Ecto neural progenitor cell (in vitro differentiated cells): ENCODE results near the gene GALNT4.

Experiments used
- DNase-seq: peaks from one replicate; pipeline ENCODE4 v3.0.0-alpha.2; 2018; ENCODE audit warnings: low spot score

The GALNT4 gene

GRCh38 chr12:89493670-89494302, 30.8 kb downstream of the GALNT4 start:
- no peak for DNase-seq

DNA sequence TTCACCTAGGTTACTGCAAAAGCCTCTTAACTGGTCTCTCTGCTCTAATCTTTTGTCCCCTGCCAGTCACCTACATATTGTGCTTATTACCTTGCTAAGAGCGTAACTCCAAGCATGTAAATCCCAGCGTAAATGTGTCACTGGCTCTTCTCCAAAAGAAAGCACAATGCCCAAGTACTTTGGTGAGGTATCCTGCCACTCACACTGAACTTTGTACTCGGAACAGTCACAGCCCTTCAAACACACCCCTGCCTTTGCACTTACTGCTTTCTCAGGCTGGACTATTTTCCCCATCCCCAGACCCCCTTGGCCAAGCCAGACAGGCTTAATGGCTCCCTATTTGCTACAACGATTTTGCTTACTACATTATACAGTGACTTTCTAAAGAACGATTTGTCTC, 31.7 kb downstream of the GALNT4 start:
- DNase-seq = no peak

DNA sequence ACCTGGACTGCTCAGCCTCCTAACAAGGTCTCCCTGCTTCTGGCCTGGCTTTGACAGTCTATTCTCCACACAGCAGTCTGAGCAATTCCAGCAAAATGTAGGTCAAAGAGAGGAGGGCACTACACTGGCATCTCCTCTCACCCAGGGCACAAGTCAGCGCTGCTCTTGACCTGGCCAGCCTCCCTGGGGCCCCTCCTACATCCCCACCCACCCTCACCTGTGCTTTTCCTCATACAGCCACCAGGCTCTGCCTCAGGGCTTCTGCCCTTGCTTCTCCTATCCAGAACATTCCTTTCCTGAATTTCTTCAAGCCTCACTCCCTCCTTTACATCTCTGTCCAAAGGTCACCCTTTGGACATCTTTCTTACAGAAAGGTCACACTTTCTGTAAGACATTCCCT, 33.7 kb downstream of the GALNT4 start:
- DNase-seq = no peak

DNA sequence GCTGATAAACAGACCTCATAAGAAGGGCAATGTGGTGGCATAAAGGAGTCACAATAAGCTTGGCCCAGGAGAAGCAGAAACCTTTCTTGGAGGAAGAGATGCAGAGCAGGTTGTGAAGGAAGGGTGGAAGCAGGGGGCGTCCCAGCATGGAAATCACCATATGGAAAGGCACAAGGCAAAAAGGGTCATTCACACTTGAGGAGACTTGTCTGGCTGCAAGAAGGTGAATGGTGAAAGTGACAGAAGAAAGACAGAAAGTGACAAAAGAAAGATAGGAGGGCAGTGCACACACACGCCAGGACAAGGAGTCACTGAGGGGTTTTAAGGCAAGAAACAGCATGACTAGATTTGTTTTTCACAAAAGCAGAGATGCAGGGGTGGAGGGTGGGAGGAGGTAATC, 38.3 kb downstream of the GALNT4 start:
- DNase-seq = no peak

DNA sequence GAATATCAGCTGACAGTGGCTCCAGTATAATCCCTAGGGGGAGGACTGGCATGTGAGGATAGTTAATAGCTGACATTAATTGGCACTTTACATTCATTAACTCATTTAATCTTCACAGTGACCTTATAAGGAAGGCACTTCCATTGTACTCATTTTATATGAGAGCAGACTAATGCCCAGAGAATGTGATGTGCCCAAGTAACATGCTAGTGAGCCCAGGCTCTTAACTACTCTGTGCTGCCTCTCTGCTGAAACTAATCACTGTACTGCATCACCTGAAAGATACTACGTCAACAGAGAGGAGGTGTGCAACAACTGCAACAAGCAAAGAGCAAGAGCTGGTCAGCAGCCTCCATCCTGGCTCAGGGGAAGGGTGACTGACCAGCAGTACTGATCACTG, 40.1 kb downstream of the GALNT4 start:
- DNase-seq = no peak

DNA sequence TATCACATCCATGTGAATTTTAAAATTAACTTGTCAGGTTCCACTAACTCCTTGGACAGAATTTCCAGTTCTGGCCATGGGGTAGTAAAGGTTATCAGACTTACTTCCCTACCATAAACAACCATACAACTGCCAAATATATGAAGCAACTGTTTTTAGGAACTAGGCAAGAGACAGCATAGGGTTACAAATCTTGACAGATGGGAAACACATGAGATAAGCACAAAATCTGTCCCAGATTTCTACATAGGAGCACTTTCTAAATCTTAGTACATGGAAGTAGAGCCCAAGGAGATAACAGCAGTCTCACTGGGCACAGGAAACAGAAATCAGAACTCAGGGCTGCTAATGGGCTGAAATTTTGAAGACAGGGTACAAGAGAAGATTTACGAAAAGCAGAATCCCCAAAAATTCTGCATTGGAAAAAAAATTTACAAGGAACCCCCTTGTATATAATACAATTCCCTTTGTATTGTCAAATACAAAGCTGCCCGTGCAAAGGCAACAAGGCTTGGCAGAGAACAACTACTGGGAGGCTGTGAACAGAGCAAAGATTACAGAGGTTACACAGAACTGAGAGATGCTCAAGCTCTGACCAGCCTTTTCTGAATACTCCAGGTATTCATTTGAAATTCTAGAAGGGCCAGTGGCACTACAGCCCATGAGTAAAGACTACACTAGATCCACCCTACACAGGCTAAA, 43.2 kb downstream of the GALNT4 start:
- no peak for DNase-seq

DNA sequence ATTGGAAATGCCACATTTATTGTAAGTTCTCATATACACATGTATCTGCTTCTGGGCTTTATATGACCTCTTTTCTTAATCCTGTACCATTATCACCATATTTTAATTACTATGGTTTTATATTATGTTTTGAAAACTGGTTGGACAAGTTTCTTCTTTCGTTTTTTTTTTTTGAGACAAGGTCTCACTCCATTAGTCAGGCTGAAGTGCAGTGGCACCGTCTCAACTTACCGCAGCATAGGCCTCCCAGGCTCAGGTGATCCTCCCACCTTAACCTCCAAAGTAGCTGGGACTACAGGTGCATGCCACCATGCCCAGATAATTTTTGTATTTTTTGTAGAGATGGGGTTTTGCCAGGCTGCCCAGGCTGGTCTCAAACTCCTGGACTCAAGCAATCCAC, 44.6 kb downstream of the GALNT4 start:
- no peak for DNase-seq

- DNase-seq = no peak
Observed at GRCh38 chr12:89477633-89478279, 46.8 kb downstream of the GALNT4 start.

DNA sequence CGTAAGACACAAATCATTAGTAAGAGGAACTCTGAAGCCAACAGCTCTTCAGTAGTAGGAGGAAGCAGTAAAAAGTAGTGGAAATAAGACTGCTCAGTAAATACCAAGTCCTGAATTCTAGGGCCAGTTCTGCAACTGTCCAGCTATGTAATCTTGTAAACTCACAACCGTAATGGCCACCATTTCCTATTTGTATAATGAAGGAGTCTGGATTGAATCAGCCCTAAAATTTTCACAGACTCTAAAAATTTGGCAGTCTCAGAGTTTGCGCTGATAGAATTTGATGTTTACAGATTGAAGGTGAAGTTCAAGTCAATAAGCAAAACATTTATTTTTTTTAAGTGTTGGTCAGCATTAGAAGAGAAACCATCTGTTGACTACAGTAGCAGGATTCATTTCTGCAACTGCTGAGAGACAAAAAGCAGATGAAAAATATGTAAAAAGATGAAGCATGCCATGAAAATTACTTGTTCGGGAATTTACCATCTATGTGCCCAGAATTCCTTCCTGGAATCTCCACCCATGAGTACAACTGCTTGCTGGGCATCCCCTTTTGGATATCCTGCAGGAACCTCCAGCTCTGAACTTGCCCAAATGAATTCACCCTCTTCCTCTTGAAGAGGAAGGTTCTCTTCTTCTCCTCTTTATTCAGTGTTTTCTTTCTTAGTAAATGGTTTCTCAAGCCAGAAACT, 47.5 kb downstream of the GALNT4 start:
- DNase-seq = no peak

GRCh38 chr12:89476232-89476631, 48.4 kb downstream of the GALNT4 start:
- DNase-seq = no peak

GRCh38 chr12:89475203-89475990, 49.2 kb downstream of the GALNT4 start:
- DNase-seq = no peak

DNA sequence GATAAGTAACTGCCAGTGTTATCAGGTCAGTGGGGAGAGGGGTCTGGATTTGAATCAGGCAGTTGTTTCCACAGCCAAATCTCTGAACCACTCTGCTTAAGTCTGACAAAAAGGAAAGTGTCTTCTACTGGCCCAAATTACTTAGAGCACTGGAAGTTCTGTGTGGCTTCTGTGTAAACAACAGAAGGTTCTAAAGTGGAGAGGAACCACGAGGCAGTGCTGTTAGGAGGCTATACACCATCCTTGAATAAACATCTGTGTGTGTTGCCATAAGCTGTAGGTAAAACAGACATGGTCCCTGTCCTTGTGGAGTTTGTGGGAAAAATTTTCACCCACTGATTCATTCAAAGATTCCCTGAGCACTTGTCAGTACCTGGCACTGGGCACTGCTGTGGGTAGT, 50.0 kb downstream of the GALNT4 start:
- no peak for DNase-seq
